ENCODE results near the gene ZNF585A.
"Not testable (repeated sequence)": the region's sequence is repeated elsewhere in the genome, so short reads cannot be mapped to it uniquely, and the experiment has no call there.

The ZNF585A gene

DNA sequence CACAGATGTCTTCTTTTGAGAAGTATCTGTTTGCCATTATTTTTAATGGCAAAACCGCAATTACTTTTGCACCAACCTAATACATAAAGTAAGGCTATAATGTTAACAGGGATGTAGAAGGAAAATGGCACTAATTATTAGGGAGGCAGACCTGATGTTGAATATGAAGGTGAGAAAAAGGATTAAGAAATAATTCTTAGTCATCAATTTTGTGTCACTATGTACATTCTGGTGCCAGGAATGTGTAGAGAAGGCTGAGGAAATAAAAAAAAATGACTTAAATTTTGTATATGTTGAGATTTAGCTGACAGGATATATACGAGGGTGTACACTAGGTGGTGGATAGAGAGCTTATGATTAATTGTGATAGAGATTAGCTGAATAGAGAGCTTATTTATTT lies 25.3 kb upstream of the ZNF585A start:
- ChIA-PET POLR2A (no interaction called here), CTCF (no interaction called here)

GRCh38 chr19:37197115-37197514 lies 24.6 kb upstream of the ZNF585A start:
- H3K4me1 ChIP-seq (ENCODE audit: control extremely low read depth in 1 of 4, control insufficient read depth in 4 of 4, insufficient read depth in 4 of 4, low read length in 3 of 4); H3K4me3 ChIP-seq (ENCODE audit: control insufficient read depth in 1 of 7, extremely low read depth in 1 of 7, insufficient read depth in 4 of 7, low read depth in 2 of 7, low read length in 6 of 7); POLR2A ChIA-PET; CTCF ChIA-PET; H3K27ac ChIP-seq (ENCODE audit: insufficient read depth in 1 of 2, low read depth in 1 of 2, low read length in 2 of 2, poor library complexity in 1 of 2, severe bottlenecking in 2 of 2); DNase-seq; H3K27me3 ChIP-seq (replicated peaks in 2 of 5; ENCODE audit: control insufficient read depth in 4 of 5, insufficient read depth in 5 of 5, low read length in 4 of 5): not testable (repeated sequence)
- Histone ChIP-seq H3K36me3 (ENCODE audit: control insufficient read depth in 4 of 4, insufficient read depth in 4 of 4, low read length in 3 of 4) (peaks cover 9 to 56% (median 19%) of the 10 kb centered on the region in 4 experiments), H3K9me3 (ENCODE audit: control extremely low read depth in 1 of 5, control insufficient read depth in 4 of 5, insufficient read depth in 2 of 5, low read depth in 1 of 5, low read length in 4 of 5) (peaks cover 7 to 53% (median 22%) of the 10 kb centered on the region in 5 experiments)
- no CpG with 5 or more reads among the region's 5 CpGs for WGBS (ENCODE audit: insufficient coverage)

More for the DNA sequence above, 25.3 kb upstream of the ZNF585A start:
- no peaks in the 10 kb centered on the region for H3K4me1 ChIP-seq (ENCODE audit: control extremely low read depth in 1 of 4, control insufficient read depth in 4 of 4, insufficient read depth in 4 of 4, low read length in 3 of 4)
- no peaks in the 10 kb centered on the region for H3K27me3 ChIP-seq (replicated peaks in 2 of 5; ENCODE audit: control insufficient read depth in 4 of 5, insufficient read depth in 5 of 5, low read length in 4 of 5)
- no peak overlapping the region for H3K27ac ChIP-seq (ENCODE audit: insufficient read depth in 1 of 2, low read depth in 1 of 2, low read length in 2 of 2, poor library complexity in 1 of 2, severe bottlenecking in 2 of 2)
- H3K4me3 ChIP-seq (ENCODE audit: control insufficient read depth in 1 of 7, extremely low read depth in 1 of 7, insufficient read depth in 4 of 7, low read depth in 2 of 7, low read length in 6 of 7): no peak overlapping the region
- H3K9me3 ChIP-seq (ENCODE audit: control extremely low read depth in 1 of 5, control insufficient read depth in 4 of 5, insufficient read depth in 2 of 5, low read depth in 1 of 5, low read length in 4 of 5): peaks cover 7 to 52% (median 18%) of the 10 kb centered on the region in 5 experiments
- no peak for DNase-seq
- peaks cover 9 to 59% (median 21%) of the 10 kb centered on the region in 4 experiments for H3K36me3 ChIP-seq (ENCODE audit: control insufficient read depth in 4 of 4, insufficient read depth in 4 of 4, low read length in 3 of 4)
- no CpG with 5 or more reads among the region's 2 CpGs for WGBS (ENCODE audit: insufficient coverage)

DNA sequence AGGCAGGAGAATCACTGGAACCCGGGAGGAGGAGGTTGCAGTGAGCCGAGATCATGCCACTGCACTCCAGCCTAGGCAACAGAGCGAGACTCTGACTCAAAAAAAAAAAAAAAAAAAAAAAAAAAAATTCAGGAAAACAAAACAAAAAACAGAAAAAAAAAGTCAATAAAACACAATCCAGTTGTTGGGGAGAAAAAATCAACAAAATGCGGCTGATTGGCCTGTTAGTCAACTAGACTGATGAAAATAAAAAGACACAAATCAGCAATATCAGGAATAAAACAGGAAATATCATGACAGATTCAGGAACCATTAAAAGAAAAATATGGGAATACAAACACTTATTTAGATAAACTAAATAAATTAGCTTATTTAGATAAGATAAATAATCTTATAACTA lies 22.8 kb upstream of the ZNF585A start:
- H3K27ac ChIP-seq (ENCODE audit: insufficient read depth in 1 of 2, low read depth in 1 of 2, low read length in 2 of 2, poor library complexity in 1 of 2, severe bottlenecking in 2 of 2); POLR2A ChIA-PET; H3K4me1 ChIP-seq (ENCODE audit: control extremely low read depth in 1 of 4, control insufficient read depth in 4 of 4, insufficient read depth in 4 of 4, low read length in 3 of 4); CTCF ChIA-PET; DNase-seq; H3K4me3 ChIP-seq (ENCODE audit: control insufficient read depth in 1 of 7, extremely low read depth in 1 of 7, insufficient read depth in 4 of 7, low read depth in 2 of 7, low read length in 6 of 7); H3K27me3 ChIP-seq (replicated peaks in 2 of 5; ENCODE audit: control insufficient read depth in 4 of 5, insufficient read depth in 5 of 5, low read length in 4 of 5): not testable (repeated sequence)
- peaks cover 5 to 59% (median 19%) of the 10 kb centered on the region in 4 experiments for H3K36me3 ChIP-seq (ENCODE audit: control insufficient read depth in 4 of 4, insufficient read depth in 4 of 4, low read length in 3 of 4)
- peaks cover 7 to 64% (median 29%) of the 10 kb centered on the region in 5 experiments for H3K9me3 ChIP-seq (ENCODE audit: control extremely low read depth in 1 of 5, control insufficient read depth in 4 of 5, insufficient read depth in 2 of 5, low read depth in 1 of 5, low read length in 4 of 5)
- WGBS (ENCODE audit: insufficient coverage): 100% methylated on average over 1 of the region's 4 CpGs

GRCh38 chr19:37186071-37186470 lies 13.6 kb upstream of the ZNF585A start:
- H3K36me3 ChIP-seq (ENCODE audit: control insufficient read depth in 4 of 4, insufficient read depth in 4 of 4, low read length in 3 of 4): peaks cover 19 to 63% (median 33%) of the 10 kb centered on the region in 4 experiments
- peaks cover 22 to 77% (median 46%) of the 10 kb centered on the region in 5 experiments for H3K9me3 ChIP-seq (ENCODE audit: control extremely low read depth in 1 of 5, control insufficient read depth in 4 of 5, insufficient read depth in 2 of 5, low read depth in 1 of 5, low read length in 4 of 5)
- POLR2A ChIA-PET; H3K4me1 ChIP-seq (ENCODE audit: control extremely low read depth in 1 of 4, control insufficient read depth in 4 of 4, insufficient read depth in 4 of 4, low read length in 3 of 4); CTCF ChIA-PET; DNase-seq; H3K27ac ChIP-seq (ENCODE audit: insufficient read depth in 1 of 2, low read depth in 1 of 2, low read length in 2 of 2, poor library complexity in 1 of 2, severe bottlenecking in 2 of 2); H3K4me3 ChIP-seq (ENCODE audit: control insufficient read depth in 1 of 7, extremely low read depth in 1 of 7, insufficient read depth in 4 of 7, low read depth in 2 of 7, low read length in 6 of 7); H3K27me3 ChIP-seq (replicated peaks in 2 of 5; ENCODE audit: control insufficient read depth in 4 of 5, insufficient read depth in 5 of 5, low read length in 4 of 5): not testable (repeated sequence)
- no CpG with 5 or more reads among the region's 4 CpGs for WGBS (ENCODE audit: insufficient coverage)

- Histone ChIP-seq H3K27me3 (replicated peaks in 2 of 5; ENCODE audit: control insufficient read depth in 4 of 5, insufficient read depth in 5 of 5, low read length in 4 of 5) (no peaks in the 10 kb centered on the region), H3K9me3 (ENCODE audit: control extremely low read depth in 1 of 5, control insufficient read depth in 4 of 5, insufficient read depth in 2 of 5, low read depth in 1 of 5, low read length in 4 of 5) (peaks cover 3 to 66% (median 37%) of the 10 kb centered on the region in 5 experiments), H3K27ac (ENCODE audit: insufficient read depth in 1 of 2, low read depth in 1 of 2, low read length in 2 of 2, poor library complexity in 1 of 2, severe bottlenecking in 2 of 2) (no peak overlapping the region), H3K36me3 (ENCODE audit: control insufficient read depth in 4 of 4, insufficient read depth in 4 of 4, low read length in 3 of 4) (peaks cover 26 to 84% (median 28%) of the 10 kb centered on the region in 4 experiments), H3K4me3 (ENCODE audit: control insufficient read depth in 1 of 7, extremely low read depth in 1 of 7, insufficient read depth in 4 of 7, low read depth in 2 of 7, low read length in 6 of 7) (no peak overlapping the region), H3K4me1 (ENCODE audit: control extremely low read depth in 1 of 4, control insufficient read depth in 4 of 4, insufficient read depth in 4 of 4, low read length in 3 of 4) (no peaks in the 10 kb centered on the region)
- ChIA-PET POLR2A (no interaction called here), CTCF (no interaction called here)
- DNase-seq: no peak
- 100% methylated on average over 1 of the region's 1 CpG for WGBS (ENCODE audit: insufficient coverage)
These were observed 6.9 kb downstream of the ZNF585A start for GRCh38 chr19:37165635-37166034.

GRCh38 chr19:37160153-37160552 lies 12.3 kb downstream of the ZNF585A start:
- Histone ChIP-seq H3K27ac (ENCODE audit: insufficient read depth in 1 of 2, low read depth in 1 of 2, low read length in 2 of 2, poor library complexity in 1 of 2, severe bottlenecking in 2 of 2) (no peak overlapping the region), H3K4me3 (ENCODE audit: control insufficient read depth in 1 of 7, extremely low read depth in 1 of 7, insufficient read depth in 4 of 7, low read depth in 2 of 7, low read length in 6 of 7) (no peak overlapping the region), H3K36me3 (ENCODE audit: control insufficient read depth in 4 of 4, insufficient read depth in 4 of 4, low read length in 3 of 4) (peaks cover 9 to 81% (median 23%) of the 10 kb centered on the region in 4 experiments), H3K9me3 (ENCODE audit: control extremely low read depth in 1 of 5, control insufficient read depth in 4 of 5, insufficient read depth in 2 of 5, low read depth in 1 of 5, low read length in 4 of 5) (peaks cover 9 to 75% (median 37%) of the 10 kb centered on the region in 5 experiments), H3K27me3 (replicated peaks in 2 of 5; ENCODE audit: control insufficient read depth in 4 of 5, insufficient read depth in 5 of 5, low read length in 4 of 5) (no peaks in the 10 kb centered on the region), H3K4me1 (ENCODE audit: control extremely low read depth in 1 of 4, control insufficient read depth in 4 of 4, insufficient read depth in 4 of 4, low read length in 3 of 4) (no peaks in the 10 kb centered on the region)
- WGBS (ENCODE audit: insufficient coverage): no CpG with 5 or more reads among the region's 1 CpG
- ChIA-PET POLR2A (no interaction called here), CTCF (no interaction called here)
- no peak for DNase-seq

GRCh38 chr19:37148214-37148613 lies 24.3 kb downstream of the ZNF585A start:
- peaks cover 14 to 70% (median 45%) of the 10 kb centered on the region in 5 experiments for H3K9me3 ChIP-seq (ENCODE audit: control extremely low read depth in 1 of 5, control insufficient read depth in 4 of 5, insufficient read depth in 2 of 5, low read depth in 1 of 5, low read length in 4 of 5)
- no peaks in the 10 kb centered on the region for H3K4me1 ChIP-seq (ENCODE audit: control extremely low read depth in 1 of 4, control insufficient read depth in 4 of 4, insufficient read depth in 4 of 4, low read length in 3 of 4)
- no CpG with 5 or more reads among the region's 3 CpGs for WGBS (ENCODE audit: insufficient coverage)
- H3K36me3 ChIP-seq (ENCODE audit: control insufficient read depth in 4 of 4, insufficient read depth in 4 of 4, low read length in 3 of 4): peaks cover 0 to 42% (median 5%) of the 10 kb centered on the region in 4 experiments
- ChIA-PET POLR2A (no interaction called here), CTCF (no interaction called here)
- DNase-seq: no peak
- H3K27me3 ChIP-seq (replicated peaks in 2 of 5; ENCODE audit: control insufficient read depth in 4 of 5, insufficient read depth in 5 of 5, low read length in 4 of 5): no peaks in the 10 kb centered on the region
- H3K27ac ChIP-seq (ENCODE audit: insufficient read depth in 1 of 2, low read depth in 1 of 2, low read length in 2 of 2, poor library complexity in 1 of 2, severe bottlenecking in 2 of 2): no peak overlapping the region
- H3K4me3 ChIP-seq (ENCODE audit: control insufficient read depth in 1 of 7, extremely low read depth in 1 of 7, insufficient read depth in 4 of 7, low read depth in 2 of 7, low read length in 6 of 7): no peak overlapping the region

Measured in common myeloid progenitor, CD34-positive (primary cell).